Measurements from ENCODE around the gene MYL7.

Gene MYL7

GRCh38 chr7:44167920-44168319, 26.8 kb upstream of the MYL7 start:
- no peak for FAIRE-seq

GRCh38 chr7:44163591-44163990, 22.5 kb upstream of the MYL7 start:
- no peak for FAIRE-seq

GRCh38 chr7:44162785-44163395, 21.8 kb upstream of the MYL7 start:
- FAIRE-seq, result no peak

GRCh38 chr7:44162179-44162578, 21.0 kb upstream of the MYL7 start:
- no peak for FAIRE-seq

GRCh38 chr7:44161371-44161770, 20.2 kb upstream of the MYL7 start:
- no peak for FAIRE-seq

- no peak for FAIRE-seq
These were observed 18.9 kb upstream of the MYL7 start for GRCh38 chr7:44159824-44160630.

- no peak for FAIRE-seq
These were observed 17.9 kb upstream of the MYL7 start for GRCh38 chr7:44158873-44159631.

GRCh38 chr7:44158096-44158872, 17.2 kb upstream of the MYL7 start:
- no peak for FAIRE-seq

GRCh38 chr7:44157116-44158080, 16.3 kb upstream of the MYL7 start:
- FAIRE-seq, result no peak

GRCh38 chr7:44156453-44157010, 15.4 kb upstream of the MYL7 start:
- no peak for FAIRE-seq

- no peak for FAIRE-seq
These were observed 14.4 kb upstream of the MYL7 start for GRCh38 chr7:44155191-44156185.

GRCh38 chr7:44154703-44155102, 13.6 kb upstream of the MYL7 start:
- no peak for FAIRE-seq

GRCh38 chr7:44153948-44154335, 12.8 kb upstream of the MYL7 start:
- FAIRE-seq, result no peak

GRCh38 chr7:44152971-44153947, 12.1 kb upstream of the MYL7 start:
- FAIRE-seq, result no peak

- no peak for FAIRE-seq
These were observed 10.8 kb upstream of the MYL7 start for GRCh38 chr7:44151956-44152355.

GRCh38 chr7:44150966-44151941, 10.1 kb upstream of the MYL7 start:
- FAIRE-seq, result no peak

GRCh38 chr7:44150466-44150832, 9.3 kb upstream of the MYL7 start:
- FAIRE-seq, result no peak

All from A204.1 (cell line).